ENCODE results near the gene CCDC82. TPM values are rescaled to one million over a fixed set of nuclear protein-coding genes. Genes with fewer than 3 reads are reported as not detected.

Gene CCDC82
- total and polyA plus RNA-seq, 2 donors: 15.8 to 63.6 TPM

DNA sequence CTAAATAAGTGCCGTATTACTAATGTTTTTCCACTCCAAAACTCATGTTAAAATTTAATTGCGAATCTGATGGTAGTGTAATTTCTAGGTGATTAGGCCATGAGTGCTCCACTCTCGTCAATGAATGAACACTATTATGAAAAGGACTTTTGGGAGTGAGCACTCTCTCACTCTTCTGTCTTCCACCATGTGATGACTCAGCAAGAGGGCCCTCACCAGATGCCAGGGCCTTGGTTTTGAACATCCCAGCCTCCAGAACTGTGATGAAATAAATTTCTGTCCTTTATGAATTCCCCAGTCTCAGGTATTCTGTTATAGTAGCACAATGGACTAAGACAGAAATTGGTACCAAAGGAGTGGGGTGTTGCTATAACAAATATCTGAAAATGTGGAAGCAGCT, 8.2 kb upstream of the CCDC82 start:
- Histone ChIP-seq H3K4me1 (ENCODE audit: control insufficient read depth in 2 of 2, insufficient read depth in 2 of 2, low read length in 2 of 2) (no peaks in the 10 kb centered on the region), H3K27ac (ENCODE audit: low read depth in 1 of 2, low read length in 1 of 2) (no peak overlapping the region), H3K36me3 (ENCODE audit: control insufficient read depth in 2 of 2, insufficient read depth in 2 of 2, low read length in 1 of 2) (no peaks in the 10 kb centered on the region), H3K4me3 (ENCODE audit: low read length in 2 of 2) (no peak overlapping the region), H3K27me3 (ENCODE audit: control insufficient read depth in 2 of 2, insufficient read depth in 1 of 2, low read length in 1 of 2) (no peaks in the 10 kb centered on the region), H3K9me3 (ENCODE audit: control insufficient read depth in 2 of 2, insufficient read depth in 1 of 2, low read length in 1 of 2) (no peaks in the 10 kb centered on the region)
- WGBS: 99% methylated on average over 3 of the region's 3 CpGs
- DNase-seq (ENCODE audit: low read depth in 6 of 9, low spot score in 9 of 9): no peak

- Histone ChIP-seq H3K4me3 (ENCODE audit: low read length in 2 of 2) (no peak overlapping the region), H3K27me3 (ENCODE audit: control insufficient read depth in 2 of 2, insufficient read depth in 1 of 2, low read length in 1 of 2) (no peaks in the 10 kb centered on the region), H3K27ac (ENCODE audit: low read depth in 1 of 2, low read length in 1 of 2) (no peak overlapping the region), H3K9me3 (ENCODE audit: control insufficient read depth in 2 of 2, insufficient read depth in 1 of 2, low read length in 1 of 2) (no peaks in the 10 kb centered on the region), H3K4me1 (ENCODE audit: control insufficient read depth in 2 of 2, insufficient read depth in 2 of 2, low read length in 2 of 2) (no peaks in the 10 kb centered on the region), H3K36me3 (ENCODE audit: control insufficient read depth in 2 of 2, insufficient read depth in 2 of 2, low read length in 1 of 2) (no peaks in the 10 kb centered on the region)
- peak in 1 of 9 donors; percentile 12 for DNase-seq (ENCODE audit: low read depth in 6 of 9, low spot score in 9 of 9)
- WGBS: 79% methylated on average over 4 of the region's 4 CpGs
These were observed 6.9 kb upstream of the CCDC82 start for GRCh38 chr11:96396637-96397036.

DNA sequence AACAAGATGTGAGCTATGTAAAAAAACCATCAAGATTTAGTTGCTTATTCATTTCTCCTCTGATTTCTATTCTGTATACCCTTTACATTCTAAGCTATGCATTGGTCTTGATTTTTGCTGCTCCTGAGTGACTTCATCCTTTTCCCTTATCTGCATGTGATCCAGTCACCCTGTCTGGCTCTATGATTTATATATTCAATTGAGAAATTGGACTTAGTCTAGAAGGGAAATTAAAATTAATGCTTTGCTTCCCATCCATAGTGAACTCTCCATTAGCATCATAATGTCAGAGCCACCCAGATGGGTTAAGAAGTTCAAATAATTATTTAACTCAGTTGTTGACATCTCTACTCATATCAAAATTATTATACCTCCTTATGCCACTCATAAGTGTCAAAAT, 5.1 kb upstream of the CCDC82 start:
- peaks cover 3 to 4% of the 10 kb centered on the region in 2 donors for H3K4me1 ChIP-seq (ENCODE audit: control insufficient read depth in 2 of 2, insufficient read depth in 2 of 2, low read length in 2 of 2)
- H3K27me3 ChIP-seq (ENCODE audit: control insufficient read depth in 2 of 2, insufficient read depth in 1 of 2, low read length in 1 of 2): no peaks in the 10 kb centered on the region
- H3K36me3 ChIP-seq (ENCODE audit: control insufficient read depth in 2 of 2, insufficient read depth in 2 of 2, low read length in 1 of 2): no peaks in the 10 kb centered on the region

GRCh38 chr11:96393753-96394348, 4.1 kb upstream of the CCDC82 start:
- H3K27ac ChIP-seq (ENCODE audit: low read depth in 1 of 2, low read length in 1 of 2): no peak overlapping the region
- H3K27me3 ChIP-seq (ENCODE audit: control insufficient read depth in 2 of 2, insufficient read depth in 1 of 2, low read length in 1 of 2): no peaks in the 10 kb centered on the region
- peak in 5 of 9 donors; percentile 7 to 52 (median 24) for DNase-seq (ENCODE audit: low read depth in 6 of 9, low spot score in 9 of 9)
- H3K4me1 ChIP-seq (ENCODE audit: control insufficient read depth in 2 of 2, insufficient read depth in 2 of 2, low read length in 2 of 2): peaks cover 4 to 5% of the 10 kb centered on the region in 2 donors
- no peaks in the 10 kb centered on the region for H3K36me3 ChIP-seq (ENCODE audit: control insufficient read depth in 2 of 2, insufficient read depth in 2 of 2, low read length in 1 of 2)
- no peak overlapping the region for H3K4me3 ChIP-seq (ENCODE audit: low read length in 2 of 2)
- WGBS: 54% methylated on average over 1 of the region's 1 CpG
- H3K9me3 ChIP-seq (ENCODE audit: control insufficient read depth in 2 of 2, insufficient read depth in 1 of 2, low read length in 1 of 2): no peaks in the 10 kb centered on the region

More for the DNA sequence above, 5.1 kb upstream of the CCDC82 start:
- Histone ChIP-seq H3K9me3 (ENCODE audit: control insufficient read depth in 2 of 2, insufficient read depth in 1 of 2, low read length in 1 of 2) (no peaks in the 10 kb centered on the region), H3K27ac (ENCODE audit: low read depth in 1 of 2, low read length in 1 of 2) (no peak overlapping the region), H3K4me3 (ENCODE audit: low read length in 2 of 2) (no peak overlapping the region)
- no peak for DNase-seq (ENCODE audit: low read depth in 6 of 9, low spot score in 9 of 9)

DNA sequence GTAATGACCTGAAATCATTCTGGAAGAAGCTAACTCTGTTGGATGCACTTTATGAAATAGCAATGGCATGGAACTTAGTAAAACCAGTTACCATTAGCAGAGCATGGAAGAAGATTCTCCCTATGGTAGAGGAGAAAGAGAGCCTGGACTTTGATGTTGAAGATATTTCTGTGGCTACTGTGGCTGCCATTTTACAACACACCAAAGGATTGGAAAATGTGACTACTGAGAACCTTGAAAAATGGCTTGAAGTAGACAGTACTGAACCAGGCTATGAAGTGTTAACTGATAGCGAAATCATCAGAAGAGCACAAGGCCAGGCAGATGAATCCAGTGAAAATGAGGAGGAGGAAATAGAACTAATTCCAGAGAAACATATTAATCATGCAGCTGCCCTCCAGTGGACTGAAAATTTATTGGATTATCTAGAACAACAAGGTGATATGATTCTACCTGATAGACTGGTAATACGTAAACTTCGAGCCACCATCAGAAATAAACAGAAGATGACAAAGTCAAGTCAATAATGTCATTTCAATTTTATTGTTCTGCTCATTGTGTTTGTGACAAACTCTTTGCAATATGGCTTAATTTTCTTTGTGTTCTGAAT, 2.1 kb upstream of the CCDC82 start:
- Histone ChIP-seq H3K4me1 (ENCODE audit: control insufficient read depth in 2 of 2, insufficient read depth in 2 of 2, low read length in 2 of 2) (peaks cover 4 to 5% of the 10 kb centered on the region in 2 donors), H3K27ac (ENCODE audit: low read depth in 1 of 2, low read length in 1 of 2) (no peak overlapping the region), H3K27me3 (ENCODE audit: control insufficient read depth in 2 of 2, insufficient read depth in 1 of 2, low read length in 1 of 2) (no peaks in the 10 kb centered on the region), H3K4me3 (ENCODE audit: low read length in 2 of 2) (no peak overlapping the region), H3K36me3 (ENCODE audit: control insufficient read depth in 2 of 2, insufficient read depth in 2 of 2, low read length in 1 of 2) (no peaks in the 10 kb centered on the region), H3K9me3 (ENCODE audit: control insufficient read depth in 2 of 2, insufficient read depth in 1 of 2, low read length in 1 of 2) (no peaks in the 10 kb centered on the region)
- DNase-seq (ENCODE audit: low read depth in 6 of 9, low spot score in 9 of 9): no peak
- WGBS: 96% methylated on average over 3 of the region's 3 CpGs

DNA sequence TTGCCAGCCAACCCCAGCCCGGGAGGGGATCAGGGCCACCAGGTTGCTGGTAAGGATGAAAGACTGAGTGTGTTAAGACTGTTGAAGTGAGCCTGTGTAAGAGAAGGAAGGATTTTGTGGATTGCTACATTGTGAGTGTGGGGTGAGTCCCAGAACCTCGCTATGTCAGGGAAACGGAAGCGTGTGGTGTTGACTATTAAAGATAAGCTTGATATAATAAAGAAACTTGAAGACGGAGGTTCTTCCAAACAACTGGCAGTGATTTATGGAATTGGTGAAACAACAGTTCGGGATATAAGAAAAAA, 728 bp upstream of the CCDC82 start:
- peaks cover 4 to 5% of the 10 kb centered on the region in 2 donors for H3K4me1 ChIP-seq (ENCODE audit: control insufficient read depth in 2 of 2, insufficient read depth in 2 of 2, low read length in 2 of 2)
- peak overlapping the region; percentile 86 for H3K27ac ChIP-seq (ENCODE audit: low read depth in 1 of 2, low read length in 1 of 2)
- peak in 1 of 9 donors; percentile 6 for DNase-seq (ENCODE audit: low read depth in 6 of 9, low spot score in 9 of 9)
- WGBS: 25% methylated on average over 6 of the region's 6 CpGs
- H3K36me3 ChIP-seq (ENCODE audit: control insufficient read depth in 2 of 2, insufficient read depth in 2 of 2, low read length in 1 of 2): peaks cover 0 to 4% of the 10 kb centered on the region in 2 donors
- no peaks in the 10 kb centered on the region for H3K27me3 ChIP-seq (ENCODE audit: control insufficient read depth in 2 of 2, insufficient read depth in 1 of 2, low read length in 1 of 2)
- no peaks in the 10 kb centered on the region for H3K9me3 ChIP-seq (ENCODE audit: control insufficient read depth in 2 of 2, insufficient read depth in 1 of 2, low read length in 1 of 2)
- peak overlapping the region; percentile 74 to 90 for H3K4me3 ChIP-seq (ENCODE audit: low read length in 2 of 2)

- Histone ChIP-seq H3K27ac (ENCODE audit: low read depth in 1 of 2, low read length in 1 of 2) (peak overlapping the region; percentile 82 to 87), H3K27me3 (ENCODE audit: control insufficient read depth in 2 of 2, insufficient read depth in 1 of 2, low read length in 1 of 2) (no peaks in the 10 kb centered on the region), H3K36me3 (ENCODE audit: control insufficient read depth in 2 of 2, insufficient read depth in 2 of 2, low read length in 1 of 2) (peaks cover 0 to 4% of the 10 kb centered on the region in 2 donors), H3K4me1 (ENCODE audit: control insufficient read depth in 2 of 2, insufficient read depth in 2 of 2, low read length in 2 of 2) (peaks cover 4 to 5% of the 10 kb centered on the region in 2 donors), H3K4me3 (ENCODE audit: low read length in 2 of 2) (peak overlapping the region; percentile 74 to 90), H3K9me3 (ENCODE audit: control insufficient read depth in 2 of 2, insufficient read depth in 1 of 2, low read length in 1 of 2) (no peaks in the 10 kb centered on the region)
- DNase-seq (ENCODE audit: low read depth in 6 of 9, low spot score in 9 of 9): peak in 4 of 9 donors; percentile 6 to 30 (median 24)
- under 1% methylated on average over 30 of the region's 30 CpGs for WGBS
These were observed 607 bp downstream of the CCDC82 start for GRCh38 chr11:96388891-96389719.

GRCh38 chr11:96385187-96385586, 4.5 kb downstream of the CCDC82 start:
- Histone ChIP-seq H3K9me3 (ENCODE audit: control insufficient read depth in 2 of 2, insufficient read depth in 1 of 2, low read length in 1 of 2) (no peaks in the 10 kb centered on the region), H3K4me1 (ENCODE audit: control insufficient read depth in 2 of 2, insufficient read depth in 2 of 2, low read length in 2 of 2) (peaks cover 0 to 2% of the 10 kb centered on the region in 2 donors), H3K27ac (ENCODE audit: low read depth in 1 of 2, low read length in 1 of 2) (no peak overlapping the region), H3K36me3 (ENCODE audit: control insufficient read depth in 2 of 2, insufficient read depth in 2 of 2, low read length in 1 of 2) (peaks cover 0 to 14% of the 10 kb centered on the region in 2 donors), H3K4me3 (ENCODE audit: low read length in 2 of 2) (no peak overlapping the region), H3K27me3 (ENCODE audit: control insufficient read depth in 2 of 2, insufficient read depth in 1 of 2, low read length in 1 of 2) (no peaks in the 10 kb centered on the region)
- no peak for DNase-seq (ENCODE audit: low read depth in 6 of 9, low spot score in 9 of 9)
- WGBS: 97% methylated on average over 2 of the region's 2 CpGs

DNA sequence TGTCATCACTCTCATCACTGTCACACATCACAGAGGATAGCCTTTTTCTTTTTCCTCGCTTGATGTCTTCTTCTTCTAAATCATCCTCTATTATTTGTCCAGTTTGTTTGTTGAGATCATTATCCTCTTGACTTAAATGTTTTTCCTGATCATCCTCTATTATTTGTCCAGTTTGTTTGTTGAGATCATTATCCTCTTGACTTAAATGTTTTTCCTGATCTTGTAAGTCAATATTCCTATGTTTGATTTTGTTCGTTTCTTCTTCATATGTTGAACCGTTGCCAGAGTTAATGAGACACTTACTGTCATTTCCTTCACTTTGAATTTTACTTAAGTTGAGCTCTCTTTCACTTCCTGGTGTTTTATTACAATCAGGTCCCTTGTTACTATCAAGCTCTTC, 5.6 kb downstream of the CCDC82 start:
- H3K4me3 ChIP-seq (ENCODE audit: low read length in 2 of 2): no peak overlapping the region
- peaks cover 0 to 2% of the 10 kb centered on the region in 2 donors for H3K4me1 ChIP-seq (ENCODE audit: control insufficient read depth in 2 of 2, insufficient read depth in 2 of 2, low read length in 2 of 2)
- no peaks in the 10 kb centered on the region for H3K9me3 ChIP-seq (ENCODE audit: control insufficient read depth in 2 of 2, insufficient read depth in 1 of 2, low read length in 1 of 2)
- H3K27ac ChIP-seq (ENCODE audit: low read depth in 1 of 2, low read length in 1 of 2): no peak overlapping the region
- H3K27me3 ChIP-seq (ENCODE audit: control insufficient read depth in 2 of 2, insufficient read depth in 1 of 2, low read length in 1 of 2): no peaks in the 10 kb centered on the region
- DNase-seq (ENCODE audit: low read depth in 6 of 9, low spot score in 9 of 9): no peak
- 85% methylated on average over 3 of the region's 3 CpGs for whole genome bisulfite sequencing
- H3K36me3 ChIP-seq (ENCODE audit: control insufficient read depth in 2 of 2, insufficient read depth in 2 of 2, low read length in 1 of 2): peaks cover 0 to 14% of the 10 kb centered on the region in 2 donors

Data from thymus (tissue), 11 donors.